ENCODE measurements around the gene KLHL21.

GRCh38 chr1:6646499-6647148, 44.0 kb upstream of the KLHL21 start:
- peak; percentile 39 to 65 (median 54) for TF ChIP-seq CTCF (IDR thresholded peaks at IDR 0.05)
- TF ChIP-seq POLR2A (IDR thresholded peaks at IDR 0.05): no peak
- TF ChIP-seq EP300 (IDR thresholded peaks at IDR 0.05): no peak

Measured in upper lobe of left lung (tissue), 4 donors.